ENCODE results near the gene FSTL4. TPM values are rescaled to one million over a fixed set of nuclear protein-coding genes. Genes with fewer than 3 reads are reported as not detected.

FSTL4 gene
- under 1 TPM in 1 of 4 donors, not detected in 3; 0.41 TPM for total RNA-seq

GRCh38 chr5:133612249-133612860, at the start of gene FSTL4:
TSS of gene FSTL4 (minus strand) at chr5:133612541.
- peaks cover 0 to 24% of the 10 kb centered on the region in 2 donors for H3K27me3 ChIP-seq

GRCh38 chr5:133661389-133661788, 49.0 kb upstream of the FSTL4 start:
- H3K27ac ChIP-seq: no peak overlapping the region
- no peaks in the 10 kb centered on the region for H3K27me3 ChIP-seq
- no peaks in the 10 kb centered on the region for H3K36me3 ChIP-seq
- H3K9me3 ChIP-seq: no peaks in the 10 kb centered on the region
- intact Hi-C loops (cut with DNase I; ENCODE audit: low total_unique reads): no loop called here
- TF ChIP-seq CTCF (IDR thresholded peaks at IDR 0.05): no peak
- TF ChIP-seq POLR2A (IDR thresholded peaks at IDR 0.05): no peak
- DNase-seq: no peak
- no peak overlapping the region for H3K4me3 ChIP-seq
- no peaks in the 10 kb centered on the region for H3K4me1 ChIP-seq

More at GRCh38 chr5:133612249-133612860, at the start of gene FSTL4:
- no peak within 1 kb of the TSS for H3K4me3 ChIP-seq
- H3K36me3 ChIP-seq: no peaks in the 10 kb centered on the region
- no peak within 1 kb of the TSS for H3K27ac ChIP-seq
- DNase-seq: no peak
- intact Hi-C loops (cut with DNase I; ENCODE audit: low total_unique reads): no loop called here
- no peaks in the 10 kb centered on the region for H3K9me3 ChIP-seq
- peaks cover 0 to 19% of the 10 kb centered on the region in 2 donors for H3K4me1 ChIP-seq
- TF ChIP-seq CTCF (IDR thresholded peaks at IDR 0.05) (no peak), POLR2A (IDR thresholded peaks at IDR 0.05) (no peak)

- no peak for DNase-seq
- H3K36me3 ChIP-seq: no peaks in the 10 kb centered on the region
- H3K27me3 ChIP-seq: no peaks in the 10 kb centered on the region
- TF ChIP-seq CTCF (IDR thresholded peaks at IDR 0.05) (no peak), POLR2A (IDR thresholded peaks at IDR 0.05) (no peak)
- intact Hi-C loops (cut with DNase I; ENCODE audit: low total_unique reads): no loop called here
- no peak overlapping the region for H3K4me3 ChIP-seq
- H3K9me3 ChIP-seq: no peaks in the 10 kb centered on the region
- H3K27ac ChIP-seq: no peak overlapping the region
- H3K4me1 ChIP-seq: no peaks in the 10 kb centered on the region
Observed at GRCh38 chr5:133658327-133658726, 46.0 kb upstream of the FSTL4 start.

- Histone ChIP-seq H3K27me3 (no peaks in the 10 kb centered on the region), H3K36me3 (no peaks in the 10 kb centered on the region), H3K27ac (no peak overlapping the region), H3K4me1 (no peaks in the 10 kb centered on the region), H3K9me3 (no peaks in the 10 kb centered on the region), H3K4me3 (no peak overlapping the region)
- TF ChIP-seq CTCF (IDR thresholded peaks at IDR 0.05) (no peak), POLR2A (IDR thresholded peaks at IDR 0.05) (no peak)
- intact Hi-C loops (cut with DNase I; ENCODE audit: low total_unique reads): no loop called here
- DNase-seq: no peak
Observed at GRCh38 chr5:133657036-133657435, 44.7 kb upstream of the FSTL4 start.

GRCh38 chr5:133655966-133656365, 43.6 kb upstream of the FSTL4 start:
- TF ChIP-seq POLR2A (IDR thresholded peaks at IDR 0.05) (no peak), CTCF (IDR thresholded peaks at IDR 0.05) (no peak)
- DNase-seq: no peak
- Histone ChIP-seq H3K9me3 (no peaks in the 10 kb centered on the region), H3K4me3 (no peak overlapping the region), H3K36me3 (no peaks in the 10 kb centered on the region), H3K4me1 (no peaks in the 10 kb centered on the region), H3K27ac (no peak overlapping the region), H3K27me3 (no peaks in the 10 kb centered on the region)
- intact Hi-C loops (cut with DNase I; ENCODE audit: low total_unique reads): no loop called here

All from uterus (tissue), 4 donors.